Measurements from ENCODE around the gene GPR183.

DNA sequence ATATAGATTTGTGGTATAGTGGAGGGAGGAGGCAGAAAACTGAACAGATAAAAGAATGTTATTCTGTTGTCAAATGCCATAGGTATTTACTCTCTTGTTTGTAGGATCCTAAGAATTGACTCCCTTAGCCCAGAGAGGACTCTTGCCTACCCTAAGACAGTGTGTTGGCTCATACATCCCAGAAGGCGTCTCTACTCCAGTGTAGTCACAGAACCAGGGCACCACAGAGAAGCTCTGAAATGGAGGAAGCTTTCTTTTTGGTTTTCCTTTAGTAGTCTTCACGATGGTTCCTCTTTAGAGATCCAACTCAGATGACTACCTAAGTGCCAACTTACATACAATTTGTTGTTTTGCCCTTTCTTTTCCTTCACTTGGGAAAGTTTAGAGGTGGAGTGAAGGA, 14.0 kb downstream of the GPR183 start:
- TF ChIP-seq CTCF (IDR thresholded peaks at IDR 0.05) (no peak), POLR2A (IDR thresholded peaks at IDR 0.05) (no peak), POLR2AphosphoS5 (IDR thresholded peaks at IDR 0.05; ENCODE audit: insufficient read depth in 1 of 2, low read depth in 1 of 2) (no peak)

All from vagina (tissue), 2 donors.